CD4-positive, CD25-positive, alpha-beta regulatory T cell (primary cell): ENCODE measurements around the gene C1S. TPM values are rescaled to one million over a fixed set of nuclear protein-coding genes. Genes with fewer than 3 reads are reported as not detected.

ENCODE experiments used
- ATAC-seq, 2 donors: fragments of 150-1000 bp; cut with Tn5 transposase; one replicate each; pipeline ENCODE4 v1.10.0; 2021; ENCODE audit warnings: low read depth in 2 of 2, moderate number of reproducible peaks in 2 of 2, moderate library complexity in 1 of 2
- DNase-seq, 3 donors: peaks; one replicate each; pipeline versions ENCODE4 v3.0.0 to v3.0.0-alpha.2; 2012 to 2022; ENCODE audit warnings: mixed read lengths in 1 of 3
- H3K27ac ChIP-seq: one replicate; pipeline ENCODE4 v1.7.0; 2013; ENCODE audit warnings: mild to moderate bottlenecking, low read length; ENCODE audit not compliant: insufficient read depth, poor library complexity, severe bottlenecking
- H3K27me3 ChIP-seq: one replicate; pipeline ENCODE4 v1.7.0; 2013; ENCODE audit warnings: low read length; ENCODE audit not compliant: control insufficient read depth, insufficient read depth
- H3K36me3 ChIP-seq: one replicate; pipeline ENCODE4 v1.7.0; 2013; ENCODE audit warnings: mild to moderate bottlenecking, low read length, moderate library complexity; ENCODE audit not compliant: control insufficient read depth, insufficient read depth
- H3K4me1 ChIP-seq: 2 replicates; pipeline ENCODE4 v1.7.0; 2013; ENCODE audit warnings: mild to moderate bottlenecking, low read length; ENCODE audit not compliant: insufficient read depth, control insufficient read depth, poor library complexity, severe bottlenecking
- H3K4me3 ChIP-seq: one replicate; pipeline ENCODE4 v1.7.0; 2013; ENCODE audit warnings: low read depth, mild to moderate bottlenecking, low read length, moderate library complexity
- H3K9me3 ChIP-seq, 2 experiments: 1 replicate in 1 of 2; 2 replicates in 1 of 2; pipeline ENCODE4 v1.7.0; 2013; ENCODE audit warnings: low read length in 2 of 2, mild to moderate bottlenecking in 1 of 2, moderate library complexity in 1 of 2; ENCODE audit not compliant: control insufficient read depth in 2 of 2
- H3K27ac Mint-ChIP-seq, 3 donors: one replicate each; pipeline ENCODE4 v1.8.0; 2020 to 2022; ENCODE audit warnings: mild to moderate bottlenecking in 3 of 3, mixed read lengths in 3 of 3, moderate library complexity in 2 of 3
- H3K27me3 Mint-ChIP-seq: one replicate; pipeline ENCODE4 v1.8.0; 2022; ENCODE audit warnings: mild to moderate bottlenecking, mixed read lengths
- H3K36me3 Mint-ChIP-seq: one replicate; pipeline ENCODE4 v1.8.0; 2020; ENCODE audit warnings: mixed read lengths
- H3K4me1 Mint-ChIP-seq, 4 donors: one replicate each; pipeline ENCODE4 v1.8.0; 2020 to 2022; ENCODE audit warnings: mixed read lengths in 4 of 4, mild to moderate bottlenecking in 1 of 4
- H3K4me3 Mint-ChIP-seq, 4 donors: one replicate each; pipeline ENCODE4 v1.8.0; 2020 to 2022; ENCODE audit warnings: mild to moderate bottlenecking in 4 of 4, mixed read lengths in 4 of 4, moderate library complexity in 3 of 4
- H3K9me3 Mint-ChIP-seq, 7 donors: one replicate each; pipeline ENCODE4 v1.8.0; 2020 to 2022; ENCODE audit warnings: mixed read lengths in 7 of 7, mild to moderate bottlenecking in 3 of 7, moderate library complexity in 2 of 7
- polyA plus RNA-seq, 4 donors: library from polyadenylated mRNA; unstranded; fragments of 300-500 nt; fragmentation: Illumina TruSeq; gene quantifications; one replicate each; pipeline ENCODE4 v1.2.3, GENCODE V29; 2021
- total RNA-seq: library from RNA; stranded (reverse); gene quantifications from one replicate; pipeline ENCODE4 v1.2.3, GENCODE V29; 2022

Gene C1S
- total and polyA plus RNA-seq, 5 donors from 2014 or later, result 5.7 TPM; not detected in 4

DNA sequence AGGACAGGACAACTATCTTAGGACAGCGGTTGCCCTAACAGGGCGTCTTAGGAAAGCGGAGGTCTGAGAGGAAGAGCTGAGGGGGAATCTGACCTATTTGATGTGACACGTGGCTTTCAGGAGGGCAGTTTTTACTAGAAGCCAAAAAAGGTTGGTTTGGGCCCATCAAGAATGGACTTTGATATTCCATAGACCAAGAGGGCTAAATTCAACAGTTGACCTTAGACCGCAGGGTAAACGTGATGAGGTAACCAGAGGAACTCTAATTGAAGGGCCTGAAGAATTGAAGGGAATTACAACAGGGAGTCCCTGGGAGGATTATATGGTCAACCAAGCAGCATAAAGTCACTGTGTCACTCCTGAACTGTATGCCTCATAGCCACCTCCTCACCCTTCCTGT, 11.5 kb downstream of the C1S start:
- Mint-ChIP-seq H3K9me3 (no peaks in the 10 kb centered on the region), H3K4me3 (no peak overlapping the region), H3K36me3 (no peaks in the 10 kb centered on the region), H3K27me3 (peaks cover 24% of the 10 kb centered on the region), H3K4me1 (peaks cover 0 to 2% (median 0%) of the 10 kb centered on the region in 4 donors), H3K27ac (no peak overlapping the region)
- DNase-seq (no peak), ATAC-seq (no peak)
- H3K9me3 ChIP-seq, result no peaks in the 10 kb centered on the region
- no peaks in the 10 kb centered on the region for H3K36me3 ChIP-seq
- H3K27ac ChIP-seq, result no peak overlapping the region
- H3K4me3 ChIP-seq, result no peak overlapping the region
- no peaks in the 10 kb centered on the region for H3K4me1 ChIP-seq
- peaks cover 7% of the 10 kb centered on the region for H3K27me3 ChIP-seq

- Histone ChIP-seq H3K4me1 (no peaks in the 10 kb centered on the region), H3K9me3 (no peaks in the 10 kb centered on the region), H3K27me3 (peaks cover 7% of the 10 kb centered on the region), H3K4me3 (no peak overlapping the region), H3K27ac (no peak overlapping the region), H3K36me3 (no peaks in the 10 kb centered on the region)
- Mint-ChIP-seq H3K4me3 (no peak overlapping the region), H3K27ac (no peak overlapping the region), H3K36me3 (no peaks in the 10 kb centered on the region), H3K27me3 (peaks cover 24% of the 10 kb centered on the region), H3K9me3 (no peaks in the 10 kb centered on the region), H3K4me1 (peaks cover 0 to 2% (median 0%) of the 10 kb centered on the region in 4 donors)
- DNase-seq (no peak), ATAC-seq (no peak)
Observed at GRCh38 chr12:7072554-7072953, 12.0 kb downstream of the C1S start.

DNA sequence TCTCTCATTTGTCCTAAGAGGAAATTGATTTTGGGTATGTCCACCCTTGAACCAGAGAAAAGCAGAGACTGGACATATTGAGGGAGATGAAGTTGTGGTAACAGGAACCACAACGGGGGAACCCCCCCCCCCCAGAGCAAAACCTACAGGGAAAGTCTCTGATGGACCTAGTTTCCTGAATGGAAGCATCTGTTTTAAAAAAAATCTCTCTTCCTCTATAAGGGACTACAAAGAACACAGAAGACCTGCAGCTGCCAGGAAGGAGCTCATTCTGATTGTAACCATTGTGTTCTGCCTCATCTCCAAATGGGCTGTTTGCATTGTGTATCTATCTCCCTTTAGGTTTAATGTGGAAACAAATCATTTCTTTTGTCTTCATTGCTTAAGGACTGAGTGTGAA, 13.4 kb downstream of the C1S start:
- H3K9me3 ChIP-seq, result no peaks in the 10 kb centered on the region
- peaks cover 0 to 2% (median 0%) of the 10 kb centered on the region in 4 donors for H3K4me1 Mint-ChIP-seq

DNA sequence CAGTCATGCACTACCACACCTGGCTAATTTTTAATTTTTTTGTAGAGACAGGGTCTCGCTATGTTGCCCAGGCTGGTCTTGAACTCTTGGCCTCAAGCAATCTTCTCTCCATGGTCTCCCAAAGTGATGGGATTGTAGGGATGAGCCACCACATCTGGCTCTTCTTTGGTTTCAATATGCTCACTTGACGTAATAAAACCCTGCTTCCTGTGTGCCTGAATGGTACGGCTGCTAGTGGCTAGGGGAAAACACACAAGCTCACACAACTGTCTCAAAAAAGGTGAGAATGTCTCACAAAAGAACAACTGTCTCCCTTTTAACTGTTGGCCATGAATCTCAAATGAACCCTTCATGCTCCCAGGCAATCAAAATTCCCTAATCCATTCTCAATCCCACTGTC, 15.0 kb downstream of the C1S start:
- ATAC-seq, result no peak

More for the DNA sequence above, 13.4 kb downstream of the C1S start:
- no peaks in the 10 kb centered on the region for H3K4me1 ChIP-seq
- no peak for DNase-seq
- peaks cover 7% of the 10 kb centered on the region for H3K27me3 ChIP-seq
- Mint-ChIP-seq H3K27me3 (peaks cover 31% of the 10 kb centered on the region), H3K27ac (no peak overlapping the region), H3K9me3 (no peaks in the 10 kb centered on the region), H3K4me3 (no peak overlapping the region), H3K36me3 (no peaks in the 10 kb centered on the region)
- no peak overlapping the region for H3K4me3 ChIP-seq
- ATAC-seq, result no peak
- no peak overlapping the region for H3K27ac ChIP-seq
- H3K36me3 ChIP-seq, result no peaks in the 10 kb centered on the region

DNA sequence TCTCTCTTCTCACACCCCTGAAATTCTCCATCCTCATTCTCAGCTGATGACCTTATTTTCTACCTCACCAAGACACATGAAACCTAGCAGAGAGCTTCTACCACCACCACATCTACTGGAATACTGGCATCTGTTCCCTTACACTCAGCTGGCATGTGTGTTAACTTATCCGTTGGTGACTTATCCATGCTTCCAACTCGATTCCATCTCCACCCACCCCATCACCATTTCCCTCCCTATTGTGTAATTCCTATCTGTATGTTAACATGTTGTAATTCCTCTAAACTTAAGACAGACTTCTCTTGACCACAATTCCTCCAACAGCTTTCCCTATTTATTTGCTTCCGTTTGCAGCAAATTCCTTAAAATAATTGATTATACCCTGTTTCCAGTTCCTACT, 15.4 kb downstream of the C1S start:
- H3K9me3 ChIP-seq, result no peaks in the 10 kb centered on the region
- H3K4me1 ChIP-seq, result no peaks in the 10 kb centered on the region
- H3K27me3 ChIP-seq, result peaks cover 7% of the 10 kb centered on the region
- H3K36me3 Mint-ChIP-seq, result no peaks in the 10 kb centered on the region
- H3K27me3 Mint-ChIP-seq, result peaks cover 35% of the 10 kb centered on the region
- DNase-seq (no peak), ATAC-seq (no peak)
- no peak overlapping the region for H3K27ac Mint-ChIP-seq
- peaks cover 0 to 2% (median 0%) of the 10 kb centered on the region in 4 donors for H3K4me1 Mint-ChIP-seq
- H3K9me3 Mint-ChIP-seq, result peaks cover 0 to 2% (median 0%) of the 10 kb centered on the region in 7 donors
- no peak overlapping the region for H3K27ac ChIP-seq
- H3K4me3 ChIP-seq, result no peak overlapping the region
- no peak overlapping the region for H3K4me3 Mint-ChIP-seq
- H3K36me3 ChIP-seq, result no peaks in the 10 kb centered on the region

More for the DNA sequence above, 15.0 kb downstream of the C1S start:
- Histone ChIP-seq H3K36me3 (no peaks in the 10 kb centered on the region), H3K27me3 (peaks cover 7% of the 10 kb centered on the region), H3K4me1 (no peaks in the 10 kb centered on the region), H3K9me3 (no peaks in the 10 kb centered on the region), H3K4me3 (no peak overlapping the region), H3K27ac (no peak overlapping the region)
- H3K27me3 Mint-ChIP-seq, result peaks cover 35% of the 10 kb centered on the region
- peaks cover 0 to 2% (median 0%) of the 10 kb centered on the region in 7 donors for H3K9me3 Mint-ChIP-seq
- H3K27ac Mint-ChIP-seq, result no peak overlapping the region
- no peak for DNase-seq
- H3K4me3 Mint-ChIP-seq, result no peak overlapping the region
- H3K4me1 Mint-ChIP-seq, result peaks cover 0 to 2% (median 0%) of the 10 kb centered on the region in 4 donors
- H3K36me3 Mint-ChIP-seq, result no peaks in the 10 kb centered on the region

DNA sequence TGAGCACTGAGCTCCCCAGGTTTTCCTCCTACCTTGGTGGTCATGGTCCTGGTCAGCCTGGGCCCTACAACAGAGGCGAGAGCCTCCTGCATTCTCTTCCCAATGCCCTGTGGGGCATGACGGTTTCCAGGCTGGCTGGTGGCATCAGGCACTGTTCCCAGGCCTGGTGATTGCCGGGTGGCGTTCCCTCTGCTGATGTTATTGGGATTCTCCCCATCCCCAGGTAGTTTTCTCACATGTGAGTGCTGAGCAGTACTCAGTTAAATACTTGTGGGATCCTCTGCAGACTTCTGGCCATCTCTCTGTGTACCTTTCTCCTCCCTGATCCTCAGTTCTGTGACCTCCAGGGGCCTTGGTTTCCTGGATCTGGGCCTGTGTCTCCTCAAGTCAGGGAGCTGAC, 16.0 kb downstream of the C1S start:
- H3K9me3 Mint-ChIP-seq, result peaks cover 0 to 2% (median 0%) of the 10 kb centered on the region in 7 donors
- no peak overlapping the region for H3K27ac Mint-ChIP-seq
- H3K9me3 ChIP-seq, result no peaks in the 10 kb centered on the region
- ATAC-seq (no peak), DNase-seq (no peak)
- H3K4me3 Mint-ChIP-seq, result no peak overlapping the region
- no peak overlapping the region for H3K4me3 ChIP-seq
- no peak overlapping the region for H3K27ac ChIP-seq
- no peaks in the 10 kb centered on the region for H3K4me1 ChIP-seq
- H3K27me3 Mint-ChIP-seq, result peaks cover 35% of the 10 kb centered on the region
- H3K27me3 ChIP-seq, result peaks cover 7% of the 10 kb centered on the region
- H3K4me1 Mint-ChIP-seq, result peaks cover 0 to 2% (median 0%) of the 10 kb centered on the region in 4 donors
- H3K36me3 Mint-ChIP-seq, result no peaks in the 10 kb centered on the region
- no peaks in the 10 kb centered on the region for H3K36me3 ChIP-seq

DNA sequence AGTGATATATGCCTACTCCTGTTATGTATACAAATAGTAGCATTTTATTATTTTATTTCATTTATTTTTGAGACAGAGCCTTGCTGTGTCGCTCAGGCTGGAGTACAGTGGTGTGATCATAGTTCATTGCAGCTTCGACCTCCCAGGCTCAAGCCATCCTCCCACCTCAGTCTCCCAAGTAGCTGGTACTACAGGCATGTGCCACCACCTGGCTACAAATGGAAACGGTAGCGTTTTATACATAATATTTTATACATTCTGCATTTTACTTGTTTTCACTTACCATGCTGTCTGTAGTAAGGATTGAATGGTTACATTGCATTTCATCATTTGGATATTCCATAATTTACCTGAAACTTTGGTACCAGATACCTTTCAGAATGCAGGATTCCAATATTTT, 17.6 kb downstream of the C1S start:
- H3K27ac Mint-ChIP-seq, result no peak overlapping the region
- no peaks in the 10 kb centered on the region for H3K4me1 ChIP-seq
- no peaks in the 10 kb centered on the region for H3K9me3 ChIP-seq
- H3K36me3 Mint-ChIP-seq, result peaks cover 8% of the 10 kb centered on the region
- H3K4me3 ChIP-seq, result no peak overlapping the region
- no peaks in the 10 kb centered on the region for H3K27me3 ChIP-seq
- peaks cover 0 to 3% (median under 1%) of the 10 kb centered on the region in 7 donors for H3K9me3 Mint-ChIP-seq
- H3K4me3 Mint-ChIP-seq, result no peak overlapping the region
- peaks cover 20% of the 10 kb centered on the region for H3K27me3 Mint-ChIP-seq
- ATAC-seq, result no peak
- no peaks in the 10 kb centered on the region for H3K36me3 ChIP-seq
- H3K27ac ChIP-seq, result no peak overlapping the region
- no peak for DNase-seq
- peaks cover 0 to 3% (median 1%) of the 10 kb centered on the region in 4 donors for H3K4me1 Mint-ChIP-seq

DNA sequence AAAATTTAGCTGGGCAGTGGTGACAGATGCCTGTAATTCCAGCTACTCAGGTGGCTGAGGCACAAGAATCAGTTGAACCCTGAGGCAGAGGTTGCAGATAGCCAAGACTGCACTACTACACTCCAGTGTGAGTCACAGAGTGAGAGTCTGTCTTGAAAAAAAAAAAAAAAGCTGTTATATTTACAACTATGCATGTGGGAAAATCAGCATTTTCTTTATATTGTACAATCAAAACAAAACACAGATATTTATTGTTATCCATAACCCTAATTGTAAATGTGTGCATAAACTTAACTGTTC, 19.3 kb downstream of the C1S start:
- Mint-ChIP-seq H3K4me3 (no peak overlapping the region), H3K4me1 (peaks cover 0 to 6% (median 1%) of the 10 kb centered on the region in 4 donors), H3K36me3 (peaks cover 11% of the 10 kb centered on the region), H3K9me3 (peaks cover 0 to 4% (median 1%) of the 10 kb centered on the region in 7 donors), H3K27ac (no peak overlapping the region), H3K27me3 (peaks cover 11% of the 10 kb centered on the region)
- no peaks in the 10 kb centered on the region for H3K27me3 ChIP-seq
- no peak overlapping the region for H3K4me3 ChIP-seq
- ATAC-seq (no peak), DNase-seq (no peak)
- no peaks in the 10 kb centered on the region for H3K9me3 ChIP-seq
- H3K27ac ChIP-seq, result no peak overlapping the region
- no peaks in the 10 kb centered on the region for H3K36me3 ChIP-seq
- H3K4me1 ChIP-seq, result no peaks in the 10 kb centered on the region
